Endodermal cell (in vitro differentiated cells): ENCODE data around the gene CPN2. TPM values are rescaled to one million over a fixed set of nuclear protein-coding genes. Genes with fewer than 3 reads are reported as not detected.

ENCODE experiments used
- DNase-seq: peaks from one replicate; pipeline ENCODE4 v3.0.0-alpha.2; 2017
- H3K27ac ChIP-seq: 2 replicates; pipeline ENCODE4 v1.5.1; 2013; ENCODE audit warnings: mild to moderate bottlenecking, low read depth, low read length, moderate library complexity
- H3K27me3 ChIP-seq: 2 replicates; pipeline ENCODE4 v1.6.1; 2013; ENCODE audit warnings: mild to moderate bottlenecking, low read length, moderate library complexity; ENCODE audit not compliant: insufficient read depth, control insufficient read depth, poor library complexity, severe bottlenecking
- H3K36me3 ChIP-seq: 2 replicates; pipeline ENCODE4 v1.7.0; 2013; ENCODE audit warnings: mild to moderate bottlenecking, low read length, moderate library complexity; ENCODE audit not compliant: control insufficient read depth, insufficient read depth
- H3K4me1 ChIP-seq: one replicate; pipeline ENCODE4 v1.7.0; 2013; ENCODE audit warnings: low read length; ENCODE audit not compliant: control insufficient read depth, insufficient read depth
- H3K4me3 ChIP-seq: 2 replicates; pipeline ENCODE4 v1.5.1; 2013; ENCODE audit warnings: mild to moderate bottlenecking, low read length, moderate library complexity
- H3K9ac ChIP-seq: 2 replicates; pipeline ENCODE4 v1.6.1; 2013; ENCODE audit warnings: mild to moderate bottlenecking, low read length, moderate library complexity; ENCODE audit not compliant: poor library complexity, severe bottlenecking; ENCODE audit errors: extremely low read depth
- H3K9me3 ChIP-seq: 2 replicates; pipeline ENCODE4 v1.6.1; 2013; ENCODE audit warnings: mild to moderate bottlenecking, low read length, moderate library complexity; ENCODE audit not compliant: control insufficient read depth
- H3K27ac Mint-ChIP-seq: 2 replicates; pipeline ENCODE4 v1.8.0; 2020; ENCODE audit warnings: mixed read lengths
- H3K27me3 Mint-ChIP-seq: 2 replicates; pipeline ENCODE4 v1.8.0; 2021; ENCODE audit warnings: mild to moderate bottlenecking, mixed read lengths; ENCODE audit not compliant: insufficient read depth
- H3K36me3 Mint-ChIP-seq: 2 replicates; pipeline ENCODE4 v1.8.0; 2020; ENCODE audit warnings: low read depth, mixed read lengths
- H3K4me1 Mint-ChIP-seq: 2 replicates; pipeline ENCODE4 v1.8.0; 2020; ENCODE audit warnings: mixed read lengths
- H3K4me3 Mint-ChIP-seq: 2 replicates; pipeline ENCODE4 v1.8.0; 2020; ENCODE audit warnings: mild to moderate bottlenecking, moderate library complexity, mixed read lengths
- H3K9me3 Mint-ChIP-seq: 2 replicates; pipeline ENCODE4 v1.8.0; 2020; ENCODE audit warnings: mild to moderate bottlenecking, mixed read lengths
- CTCF ChIP-seq: fragments of 200-600 bp; sonication (generic); conservative IDR thresholded peaks from 2 replicates; pipeline ENCODE4 v1.5.0; 2021; ENCODE audit warnings: antibody characterized with exemption, mild to moderate bottlenecking
- WGBS, 2 experiments: methylation state at CpG; one replicate each; pipeline versions ENCODE4 v1.1.5 to v1.1.7; 2013; ENCODE audit warnings: missing lambda C conversion rate in 2 of 2, mixed read lengths in 1 of 2; ENCODE audit not compliant: insufficient coverage in 1 of 2, insufficient read length in 1 of 2; 5-methylcytosine and 5-hydroxymethylcytosine counted together
- total RNA-seq, 2 donors: library from RNA; stranded (reverse); fragmentation: NEBNext Ultra II Directional in 1 of 2; extraction: Animal tissue kit (Norgen Biotek cat#: 25700) in 1 of 2; gene quantifications; 2 replicates in 1 of 2; 3 replicates in 1 of 2; pipeline ENCODE4 v1.2.1, GENCODE V29; 2021

CPN2 gene
- total RNA-seq, 2 donors from 2014 or later, result 0.22 TPM; not detected in 1

GRCh38 chr3:194380326-194380725 lies 29.2 kb upstream of the CPN2 start:
- Mint-ChIP-seq H3K9me3 (no peaks in the 10 kb centered on the region), H3K27ac (no peak overlapping the region), H3K4me3 (no peak overlapping the region), H3K27me3 (peaks cover 42% of the 10 kb centered on the region), H3K4me1 (peaks cover 26% of the 10 kb centered on the region), H3K36me3 (no peaks in the 10 kb centered on the region)
- Histone ChIP-seq H3K4me1 (peaks cover 15% of the 10 kb centered on the region), H3K27me3 (peaks cover 33% of the 10 kb centered on the region), H3K9ac (no peak overlapping the region), H3K27ac (no peak overlapping the region), H3K9me3 (no peaks in the 10 kb centered on the region), H3K36me3 (no peaks in the 10 kb centered on the region), H3K4me3 (no peak overlapping the region)
- TF ChIP-seq CTCF, result no peak
- DNase-seq, result peak; percentile 48
- 81 to 82% methylated on average over 6 to 7 of the region's 7 CpGs for WGBS, 2 experiments

DNA sequence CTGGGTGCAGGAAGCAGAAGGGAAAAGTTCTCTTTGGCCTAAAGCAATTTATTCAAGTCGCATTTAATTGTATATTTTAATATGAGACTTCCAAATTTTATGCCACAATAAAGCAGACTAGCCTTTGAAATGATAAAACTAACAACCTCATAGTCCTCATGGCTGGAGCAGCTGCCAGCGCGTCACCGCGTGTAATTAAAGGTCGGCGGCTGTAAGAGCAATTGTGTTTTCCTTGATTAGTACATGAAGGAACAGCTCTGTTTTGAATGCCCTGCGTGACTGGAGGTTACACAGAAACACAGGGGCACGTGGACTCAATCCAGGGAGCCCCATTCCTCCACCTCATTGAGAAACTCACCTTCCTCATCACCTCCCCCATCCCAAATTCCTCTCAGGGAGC lies 28.5 kb upstream of the CPN2 start:
- TF ChIP-seq CTCF, result no peak
- peaks cover 15% of the 10 kb centered on the region for H3K4me1 ChIP-seq

DNA sequence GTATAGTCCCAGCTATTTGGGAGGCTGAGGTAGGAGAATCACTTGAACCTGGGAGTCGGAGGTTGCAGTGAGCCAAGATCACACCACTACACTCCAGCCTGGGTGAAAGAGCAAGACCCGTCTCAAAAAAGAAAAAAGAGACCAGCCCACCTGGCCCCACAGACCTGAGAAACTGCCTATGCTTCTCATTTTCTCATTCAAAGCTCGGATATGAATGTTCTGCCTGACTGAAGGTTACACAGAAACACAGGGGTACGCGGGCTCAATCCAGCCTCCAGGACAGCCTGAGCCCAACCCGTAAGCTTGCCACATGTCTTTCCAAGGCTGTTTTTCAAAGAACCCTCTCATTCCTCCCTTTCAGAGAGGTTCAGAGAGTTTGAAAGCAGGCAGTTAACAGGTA lies 28.1 kb upstream of the CPN2 start:
- H3K9me3 Mint-ChIP-seq, result no peaks in the 10 kb centered on the region
- WGBS, 2 experiments, result 91 to 94% methylated on average over 3 to 6 of the region's 6 CpGs
- H3K27ac Mint-ChIP-seq, result no peak overlapping the region
- no peak overlapping the region for H3K4me3 ChIP-seq
- no peaks in the 10 kb centered on the region for H3K36me3 Mint-ChIP-seq
- H3K4me1 Mint-ChIP-seq, result peaks cover 30% of the 10 kb centered on the region
- peaks cover 13% of the 10 kb centered on the region for H3K4me1 ChIP-seq
- H3K27ac ChIP-seq, result peak overlapping the region; percentile 8
- DNase-seq, result peak; percentile 34
- no peak overlapping the region for H3K9ac ChIP-seq
- H3K4me3 Mint-ChIP-seq, result no peak overlapping the region
- TF ChIP-seq CTCF, result no peak
- H3K27me3 Mint-ChIP-seq, result peaks cover 37% of the 10 kb centered on the region
- H3K36me3 ChIP-seq, result no peaks in the 10 kb centered on the region
- H3K27me3 ChIP-seq, result peaks cover 24% of the 10 kb centered on the region
- no peaks in the 10 kb centered on the region for H3K9me3 ChIP-seq

More for the DNA sequence above, 28.5 kb upstream of the CPN2 start:
- Mint-ChIP-seq H3K36me3 (no peaks in the 10 kb centered on the region), H3K27me3 (peaks cover 39% of the 10 kb centered on the region), H3K9me3 (no peaks in the 10 kb centered on the region), H3K4me1 (peaks cover 30% of the 10 kb centered on the region), H3K27ac (no peak overlapping the region), H3K4me3 (no peak overlapping the region)
- DNase-seq, result no peak
- 87 to 93% methylated on average over 8 of the region's 9 CpGs for WGBS, 2 experiments
- Histone ChIP-seq H3K4me3 (no peak overlapping the region), H3K27me3 (peaks cover 28% of the 10 kb centered on the region), H3K9me3 (no peaks in the 10 kb centered on the region), H3K27ac (no peak overlapping the region), H3K36me3 (no peaks in the 10 kb centered on the region), H3K9ac (no peak overlapping the region)
